ENCODE measurements around the gene RAF1. TPM values are rescaled to one million over a fixed set of nuclear protein-coding genes. Genes with fewer than 3 reads are reported as not detected.

RAF1 gene
- total and polyA plus RNA-seq, 2 experiments from 2014 or later: 39.5 to 123 TPM

DNA sequence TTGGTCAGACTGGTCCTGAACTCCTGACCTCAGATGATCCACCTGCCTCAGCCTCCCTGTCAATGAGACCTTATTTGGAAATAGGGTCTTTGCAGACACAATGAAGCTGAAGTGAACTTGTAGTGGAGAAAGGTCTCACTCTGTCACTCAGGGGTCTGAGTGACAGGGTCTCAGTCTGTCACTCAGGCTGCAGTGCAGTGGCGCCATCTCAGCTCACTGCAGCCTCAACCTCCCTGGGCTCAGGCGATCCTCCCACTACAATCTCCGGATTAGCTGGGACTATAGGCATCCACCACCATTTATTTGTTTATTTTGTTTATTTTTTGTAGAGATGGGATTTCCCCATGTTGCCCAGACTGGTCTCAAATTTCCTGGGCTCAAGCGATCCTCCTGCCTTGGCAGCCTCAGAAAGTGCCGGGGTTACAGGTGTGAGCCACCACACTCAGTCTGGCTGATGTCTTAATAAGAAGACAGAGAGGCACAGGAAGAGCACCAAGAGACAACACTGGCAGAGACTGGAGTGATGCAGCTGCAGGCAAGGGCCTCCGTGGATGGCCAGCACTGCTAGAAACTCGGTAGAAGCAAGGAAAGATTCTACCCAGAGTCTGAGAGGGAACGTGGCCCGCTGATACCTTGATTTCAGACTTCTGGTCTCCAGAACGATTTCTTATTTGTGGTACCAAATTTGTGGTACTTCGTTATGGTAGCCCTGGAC is 26.2 kb upstream of the RAF1 start:
- Histone ChIP-seq H3K4me1 (ENCODE audit: insufficient read depth) (no peaks in the 10 kb centered on the region), H3K27me3 (ENCODE audit: insufficient read depth) (no peaks in the 10 kb centered on the region), H2AFZ (no peak overlapping the region; the same call in 1 of the 2 replicates), H3K4me2 (no peak overlapping the region), H4K20me1 (replicated peaks; ENCODE audit: insufficient read depth) (no peaks in the 10 kb centered on the region), H3K79me2 (replicated peaks; ENCODE audit: insufficient read depth) (no peaks in the 10 kb centered on the region), H3K4me3 (no peak overlapping the region), H3F3A (replicated peaks; ENCODE audit: low read depth) (no peaks in the 10 kb centered on the region), H3K27ac (ENCODE audit: low read depth) (no peak overlapping the region), H3K9me2 (ENCODE audit: insufficient read depth) (no peaks in the 10 kb centered on the region), H3K36me3 (ENCODE audit: insufficient read depth) (no peaks in the 10 kb centered on the region)
- TF ChIP-seq ZNF331 (CRISPR knock-in tag; IDR thresholded peaks at IDR 0.05; ENCODE audit: low read depth): no peak
- TF ChIP-seq STAT1 (IDR thresholded peaks at IDR 0.05; ENCODE audit: unreplicated experiment): no peak
- TF ChIP-seq, protein P1, sequence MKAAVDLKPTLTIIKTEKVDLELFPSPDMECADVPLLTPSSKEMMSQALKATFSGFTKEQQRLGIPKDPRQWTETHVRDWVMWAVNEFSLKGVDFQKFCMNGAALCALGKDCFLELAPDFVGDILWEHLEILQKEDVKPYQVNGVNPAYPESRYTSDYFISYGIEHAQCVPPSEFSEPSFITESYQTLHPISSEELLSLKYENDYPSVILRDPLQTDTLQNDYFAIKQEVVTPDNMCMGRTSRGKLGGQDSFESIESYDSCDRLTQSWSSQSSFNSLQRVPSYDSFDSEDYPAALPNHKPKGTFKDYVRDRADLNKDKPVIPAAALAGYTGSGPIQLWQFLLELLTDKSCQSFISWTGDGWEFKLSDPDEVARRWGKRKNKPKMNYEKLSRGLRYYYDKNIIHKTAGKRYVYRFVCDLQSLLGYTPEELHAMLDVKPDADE (IDR thresholded peaks at IDR 0.05): no peak
- no peak for TF ChIP-seq NANOG (IDR thresholded peaks at IDR 0.05; ENCODE audit: borderline replicate concordance)
- TF ChIP-seq, protein P2, sequence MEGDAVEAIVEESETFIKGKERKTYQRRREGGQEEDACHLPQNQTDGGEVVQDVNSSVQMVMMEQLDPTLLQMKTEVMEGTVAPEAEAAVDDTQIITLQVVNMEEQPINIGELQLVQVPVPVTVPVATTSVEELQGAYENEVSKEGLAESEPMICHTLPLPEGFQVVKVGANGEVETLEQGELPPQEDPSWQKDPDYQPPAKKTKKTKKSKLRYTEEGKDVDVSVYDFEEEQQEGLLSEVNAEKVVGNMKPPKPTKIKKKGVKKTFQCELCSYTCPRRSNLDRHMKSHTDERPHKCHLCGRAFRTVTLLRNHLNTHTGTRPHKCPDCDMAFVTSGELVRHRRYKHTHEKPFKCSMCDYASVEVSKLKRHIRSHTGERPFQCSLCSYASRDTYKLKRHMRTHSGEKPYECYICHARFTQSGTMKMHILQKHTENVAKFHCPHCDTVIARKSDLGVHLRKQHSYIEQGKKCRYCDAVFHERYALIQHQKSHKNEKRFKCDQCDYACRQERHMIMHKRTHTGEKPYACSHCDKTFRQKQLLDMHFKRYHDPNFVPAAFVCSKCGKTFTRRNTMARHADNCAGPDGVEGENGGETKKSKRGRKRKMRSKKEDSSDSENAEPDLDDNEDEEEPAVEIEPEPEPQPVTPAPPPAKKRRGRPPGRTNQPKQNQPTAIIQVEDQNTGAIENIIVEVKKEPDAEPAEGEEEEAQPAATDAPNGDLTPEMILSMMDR (conservative IDR thresholded peaks at IDR 0.05; ENCODE audit: low read depth in 2 of 2): no peak; a peak in 1 of 4 replicates
- TF ChIP-seq, protein P3, sequence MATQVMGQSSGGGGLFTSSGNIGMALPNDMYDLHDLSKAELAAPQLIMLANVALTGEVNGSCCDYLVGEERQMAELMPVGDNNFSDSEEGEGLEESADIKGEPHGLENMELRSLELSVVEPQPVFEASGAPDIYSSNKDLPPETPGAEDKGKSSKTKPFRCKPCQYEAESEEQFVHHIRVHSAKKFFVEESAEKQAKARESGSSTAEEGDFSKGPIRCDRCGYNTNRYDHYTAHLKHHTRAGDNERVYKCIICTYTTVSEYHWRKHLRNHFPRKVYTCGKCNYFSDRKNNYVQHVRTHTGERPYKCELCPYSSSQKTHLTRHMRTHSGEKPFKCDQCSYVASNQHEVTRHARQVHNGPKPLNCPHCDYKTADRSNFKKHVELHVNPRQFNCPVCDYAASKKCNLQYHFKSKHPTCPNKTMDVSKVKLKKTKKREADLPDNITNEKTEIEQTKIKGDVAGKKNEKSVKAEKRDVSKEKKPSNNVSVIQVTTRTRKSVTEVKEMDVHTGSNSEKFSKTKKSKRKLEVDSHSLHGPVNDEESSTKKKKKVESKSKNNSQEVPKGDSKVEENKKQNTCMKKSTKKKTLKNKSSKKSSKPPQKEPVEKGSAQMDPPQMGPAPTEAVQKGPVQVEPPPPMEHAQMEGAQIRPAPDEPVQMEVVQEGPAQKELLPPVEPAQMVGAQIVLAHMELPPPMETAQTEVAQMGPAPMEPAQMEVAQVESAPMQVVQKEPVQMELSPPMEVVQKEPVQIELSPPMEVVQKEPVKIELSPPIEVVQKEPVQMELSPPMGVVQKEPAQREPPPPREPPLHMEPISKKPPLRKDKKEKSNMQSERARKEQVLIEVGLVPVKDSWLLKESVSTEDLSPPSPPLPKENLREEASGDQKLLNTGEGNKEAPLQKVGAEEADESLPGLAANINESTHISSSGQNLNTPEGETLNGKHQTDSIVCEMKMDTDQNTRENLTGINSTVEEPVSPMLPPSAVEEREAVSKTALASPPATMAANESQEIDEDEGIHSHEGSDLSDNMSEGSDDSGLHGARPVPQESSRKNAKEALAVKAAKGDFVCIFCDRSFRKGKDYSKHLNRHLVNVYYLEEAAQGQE (IDR thresholded peaks at IDR 0.05; ENCODE audit: unreplicated experiment): no peak
- no peak for TF ChIP-seq ZNF114 (CRISPR knock-in tag; IDR thresholded peaks at IDR 0.05)
- no peak for TF ChIP-seq JUNB (IDR thresholded peaks at IDR 0.05; ENCODE audit: unreplicated experiment)
- no peak for TF ChIP-seq EZH2 (IDR thresholded peaks at IDR 0.05; ENCODE audit: low read depth, unreplicated experiment)
- no peak for TF ChIP-seq CREB1 (CRISPR knock-in tag; IDR thresholded peaks at IDR 0.05; ENCODE audit: low read depth)
- TF ChIP-seq POLR2AphosphoS5 (IDR thresholded peaks at IDR 0.05; ENCODE audit: low read depth): no peak
- TF ChIP-seq, protein P4, sequence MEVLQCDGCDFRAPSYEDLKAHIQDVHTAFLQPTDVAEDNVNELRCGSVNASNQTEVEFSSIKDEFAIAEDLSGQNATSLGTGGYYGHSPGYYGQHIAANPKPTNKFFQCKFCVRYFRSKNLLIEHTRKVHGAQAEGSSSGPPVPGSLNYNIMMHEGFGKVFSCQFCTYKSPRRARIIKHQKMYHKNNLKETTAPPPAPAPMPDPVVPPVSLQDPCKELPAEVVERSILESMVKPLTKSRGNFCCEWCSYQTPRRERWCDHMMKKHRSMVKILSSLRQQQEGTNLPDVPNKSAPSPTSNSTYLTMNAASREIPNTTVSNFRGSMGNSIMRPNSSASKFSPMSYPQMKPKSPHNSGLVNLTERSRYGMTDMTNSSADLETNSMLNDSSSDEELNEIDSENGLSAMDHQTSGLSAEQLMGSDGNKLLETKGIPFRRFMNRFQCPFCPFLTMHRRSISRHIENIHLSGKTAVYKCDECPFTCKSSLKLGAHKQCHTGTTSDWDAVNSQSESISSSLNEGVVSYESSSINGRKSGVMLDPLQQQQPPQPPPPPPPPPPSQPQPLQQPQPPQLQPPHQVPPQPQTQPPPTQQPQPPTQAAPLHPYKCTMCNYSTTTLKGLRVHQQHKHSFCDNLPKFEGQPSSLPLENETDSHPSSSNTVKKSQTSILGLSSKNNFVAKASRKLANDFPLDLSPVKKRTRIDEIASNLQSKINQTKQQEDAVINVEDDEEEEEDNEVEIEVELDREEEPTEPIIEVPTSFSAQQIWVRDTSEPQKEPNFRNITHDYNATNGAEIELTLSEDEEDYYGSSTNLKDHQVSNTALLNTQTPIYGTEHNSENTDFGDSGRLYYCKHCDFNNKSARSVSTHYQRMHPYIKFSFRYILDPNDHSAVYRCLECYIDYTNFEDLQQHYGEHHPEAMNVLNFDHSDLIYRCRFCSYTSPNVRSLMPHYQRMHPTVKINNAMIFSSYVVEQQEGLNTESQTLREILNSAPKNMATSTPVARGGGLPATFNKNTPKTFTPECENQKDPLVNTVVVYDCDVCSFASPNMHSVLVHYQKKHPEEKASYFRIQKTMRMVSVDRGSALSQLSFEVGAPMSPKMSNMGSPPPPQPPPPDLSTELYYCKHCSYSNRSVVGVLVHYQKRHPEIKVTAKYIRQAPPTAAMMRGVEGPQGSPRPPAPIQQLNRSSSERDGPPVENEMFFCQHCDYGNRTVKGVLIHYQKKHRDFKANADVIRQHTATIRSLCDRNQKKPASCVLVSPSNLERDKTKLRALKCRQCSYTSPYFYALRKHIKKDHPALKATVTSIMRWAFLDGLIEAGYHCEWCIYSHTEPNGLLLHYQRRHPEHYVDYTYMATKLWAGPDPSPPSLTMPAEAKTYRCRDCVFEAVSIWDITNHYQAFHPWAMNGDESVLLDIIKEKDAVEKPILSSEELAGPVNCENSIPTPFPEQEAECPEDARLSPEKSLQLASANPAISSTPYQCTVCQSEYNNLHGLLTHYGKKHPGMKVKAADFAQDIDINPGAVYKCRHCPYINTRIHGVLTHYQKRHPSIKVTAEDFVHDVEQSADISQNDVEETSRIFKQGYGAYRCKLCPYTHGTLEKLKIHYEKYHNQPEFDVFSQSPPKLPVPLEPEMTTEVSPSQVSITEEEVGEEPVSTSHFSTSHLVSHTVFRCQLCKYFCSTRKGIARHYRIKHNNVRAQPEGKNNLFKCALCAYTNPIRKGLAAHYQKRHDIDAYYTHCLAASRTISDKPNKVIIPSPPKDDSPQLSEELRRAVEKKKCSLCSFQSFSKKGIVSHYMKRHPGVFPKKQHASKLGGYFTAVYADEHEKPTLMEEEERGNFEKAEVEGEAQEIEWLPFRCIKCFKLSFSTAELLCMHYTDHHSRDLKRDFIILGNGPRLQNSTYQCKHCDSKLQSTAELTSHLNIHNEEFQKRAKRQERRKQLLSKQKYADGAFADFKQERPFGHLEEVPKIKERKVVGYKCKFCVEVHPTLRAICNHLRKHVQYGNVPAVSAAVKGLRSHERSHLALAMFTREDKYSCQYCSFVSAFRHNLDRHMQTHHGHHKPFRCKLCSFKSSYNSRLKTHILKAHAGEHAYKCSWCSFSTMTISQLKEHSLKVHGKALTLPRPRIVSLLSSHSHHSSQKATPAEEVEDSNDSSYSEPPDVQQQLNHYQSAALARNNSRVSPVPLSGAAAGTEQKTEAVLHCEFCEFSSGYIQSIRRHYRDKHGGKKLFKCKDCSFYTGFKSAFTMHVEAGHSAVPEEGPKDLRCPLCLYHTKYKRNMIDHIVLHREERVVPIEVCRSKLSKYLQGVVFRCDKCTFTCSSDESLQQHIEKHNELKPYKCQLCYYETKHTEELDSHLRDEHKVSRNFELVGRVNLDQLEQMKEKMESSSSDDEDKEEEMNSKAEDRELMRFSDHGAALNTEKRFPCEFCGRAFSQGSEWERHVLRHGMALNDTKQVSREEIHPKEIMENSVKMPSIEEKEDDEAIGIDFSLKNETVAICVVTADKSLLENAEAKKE (CRISPR knock-in tag; IDR thresholded peaks at IDR 0.05): no peak
- TF ChIP-seq EZH2phosphoT487 (IDR thresholded peaks at IDR 0.05; ENCODE audit: unreplicated experiment): no peak
- DNase-seq (ENCODE audit: low spot score): no peak
- no peak overlapping the region for H3K4me3 Mint-ChIP-seq
- H3K36me3 Mint-ChIP-seq (ENCODE audit: low read depth): no peaks in the 10 kb centered on the region
- H3K27me3 Mint-ChIP-seq (ENCODE audit: insufficient read depth, low read depth, poor library complexity): peaks cover 6% of the 10 kb centered on the region
- no peaks in the 10 kb centered on the region; the same call in 2 of the 3 replicates for H3K9me3 Mint-ChIP-seq
- ATAC-seq: no peak
- H3K4me1 Mint-ChIP-seq: peaks cover 11% of the 10 kb centered on the region
- no peak overlapping the region for H3K27ac Mint-ChIP-seq
